Activated T-cell treated with anti-CD3 and anti-CD28 coated beads, Interleukin-2, amount 50 U/mL, for 48 hours (primary cell): ENCODE data around the gene ASXL2.

Experiments used
- DNase-seq, 2 experiments: peaks; one replicate each; pipeline ENCODE4 v3.0.0-alpha.2; 2020

ASXL2 gene

DNA sequence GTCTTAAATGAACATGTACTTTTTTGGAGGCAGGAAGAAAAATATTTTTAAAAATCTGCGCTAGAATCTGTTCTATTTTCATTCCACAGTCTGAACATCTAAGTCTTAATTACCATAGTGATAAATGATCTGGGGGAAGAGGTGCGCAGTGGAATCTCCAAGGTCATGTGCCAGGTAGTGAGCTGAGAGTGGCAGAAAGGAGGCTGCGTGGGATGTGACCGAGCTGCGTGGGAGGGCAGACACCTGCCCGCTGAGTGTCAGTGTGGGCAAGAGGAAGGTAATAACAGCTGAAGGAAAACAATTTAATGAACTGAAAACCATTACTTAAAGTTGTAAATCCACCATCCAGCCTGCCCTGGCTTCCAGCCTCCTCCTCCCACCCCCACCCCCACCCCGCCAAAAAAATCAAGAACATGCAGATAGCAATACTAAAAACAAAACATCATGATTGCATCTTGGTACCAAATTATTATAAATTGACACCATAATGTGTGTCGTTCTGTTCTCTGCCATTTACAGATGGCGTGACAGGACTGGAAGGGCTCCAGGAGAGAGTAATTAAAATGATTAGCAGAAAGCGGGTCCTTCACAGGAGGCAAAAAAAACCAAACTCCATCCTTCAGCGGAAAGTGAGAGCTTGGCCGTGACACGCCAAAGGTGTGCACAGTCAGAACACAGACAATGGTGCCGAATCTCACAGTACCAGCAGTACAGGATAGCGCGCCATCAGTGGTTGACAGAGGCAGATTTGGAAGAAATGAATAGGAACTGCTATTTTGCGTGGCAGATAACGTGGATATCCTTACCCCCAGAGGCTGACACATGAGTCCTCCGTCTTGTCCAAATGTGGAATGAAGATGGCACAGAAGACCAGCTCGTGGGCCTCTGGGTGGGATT is 193.5 kb downstream of the ASXL2 start:
- DNase-seq: peak in 1 of 2 experiments; percentile 7
